Gastroesophageal sphincter (tissue), 2 donors: Measurements from ENCODE around the gene HSBP1L1.

Experiments
- EP300 ChIP-seq: sonication (generic); formaldehyde crosslinking; IDR thresholded peaks from one replicate; pipeline ENCODE4 v1.6.1; 2017; ENCODE audit warnings: antibody characterized with exemption, mild to moderate bottlenecking
- POLR2AphosphoS5 ChIP-seq: sonication (generic); formaldehyde crosslinking; IDR thresholded peaks from one replicate; pipeline ENCODE4 v1.6.1; 2017; ENCODE audit warnings: antibody characterized with exemption

- TF ChIP-seq POLR2AphosphoS5: no peak
- TF ChIP-seq EP300: no peak
Measured at GRCh38 chr18:79940126-79940813, 24.2 kb upstream of the HSBP1L1 start.
